Ovary (tissue), 3 donors: Measurements from ENCODE around the gene MAGI1.

ENCODE experiments used
- POLR2A ChIP-seq: fragments of 450-650 bp; IDR thresholded peaks from one replicate; pipeline ENCODE4 v1.6.1; 2017; ENCODE audit warnings: antibody characterized with exemption, mild to moderate bottlenecking, moderate library complexity
- TF ChIP-seq, protein P1 (sequence below), 3 donors: fragments of 450-650 bp in 2 of 3; fragments of 200-600 bp in 1 of 3; IDR thresholded peaks; one replicate each; pipeline versions ENCODE4 v1.5.1 to v1.8.0; 2016 to 2022; ENCODE audit warnings: antibody characterized with exemption in 3 of 3, mild to moderate bottlenecking in 1 of 3
- donor health status: DM: no; HTN: no; CAD: no.

DNA sequence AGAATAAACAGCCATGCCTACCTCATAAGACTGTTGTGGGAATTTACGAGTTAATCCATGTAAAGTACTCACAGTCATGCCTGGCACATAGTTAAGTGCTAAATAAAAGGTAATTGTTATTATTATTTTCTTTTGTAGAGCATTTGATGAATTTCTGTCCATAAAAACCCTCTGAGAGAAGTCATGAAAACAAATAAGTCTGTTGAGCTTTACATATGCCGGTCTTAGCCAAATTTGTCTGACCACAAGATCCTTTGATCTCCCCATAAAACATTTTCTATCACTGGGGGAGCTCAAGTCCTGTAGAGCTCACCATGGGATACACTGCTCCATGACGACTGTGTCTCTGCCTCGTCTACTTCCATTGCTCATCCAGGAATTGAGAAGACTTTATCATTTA lies 114.0 kb downstream of the MAGI1 start:
- TF ChIP-seq, protein P1, sequence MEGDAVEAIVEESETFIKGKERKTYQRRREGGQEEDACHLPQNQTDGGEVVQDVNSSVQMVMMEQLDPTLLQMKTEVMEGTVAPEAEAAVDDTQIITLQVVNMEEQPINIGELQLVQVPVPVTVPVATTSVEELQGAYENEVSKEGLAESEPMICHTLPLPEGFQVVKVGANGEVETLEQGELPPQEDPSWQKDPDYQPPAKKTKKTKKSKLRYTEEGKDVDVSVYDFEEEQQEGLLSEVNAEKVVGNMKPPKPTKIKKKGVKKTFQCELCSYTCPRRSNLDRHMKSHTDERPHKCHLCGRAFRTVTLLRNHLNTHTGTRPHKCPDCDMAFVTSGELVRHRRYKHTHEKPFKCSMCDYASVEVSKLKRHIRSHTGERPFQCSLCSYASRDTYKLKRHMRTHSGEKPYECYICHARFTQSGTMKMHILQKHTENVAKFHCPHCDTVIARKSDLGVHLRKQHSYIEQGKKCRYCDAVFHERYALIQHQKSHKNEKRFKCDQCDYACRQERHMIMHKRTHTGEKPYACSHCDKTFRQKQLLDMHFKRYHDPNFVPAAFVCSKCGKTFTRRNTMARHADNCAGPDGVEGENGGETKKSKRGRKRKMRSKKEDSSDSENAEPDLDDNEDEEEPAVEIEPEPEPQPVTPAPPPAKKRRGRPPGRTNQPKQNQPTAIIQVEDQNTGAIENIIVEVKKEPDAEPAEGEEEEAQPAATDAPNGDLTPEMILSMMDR (IDR thresholded peaks at IDR 0.05), result no peak
- TF ChIP-seq POLR2A, result no peak
